ENCODE results near the gene RASGEF1B. TPM values are rescaled to one million over a fixed set of nuclear protein-coding genes. Genes with fewer than 3 reads are reported as not detected.

RASGEF1B gene
- total and polyA plus RNA-seq, 2 of the 4 experiments (the other 2 are of a cell fraction): 0.09 to 0.36 TPM

- Histone ChIP-seq H3K27ac (ENCODE audit: insufficient read depth, low read length) (no peak overlapping the region), H2BK120ac (ENCODE audit: low read depth, low read length) (no peak overlapping the region), H3K18ac (ENCODE audit: low read depth, low read length) (no peak overlapping the region), H3K9me1 (ENCODE audit: insufficient read depth, low read length) (no peaks in the 10 kb centered on the region), H3K23ac (ENCODE audit: low read depth, low read length) (no peak overlapping the region), H4K91ac (ENCODE audit: insufficient read depth, low read depth, low read length) (no peak overlapping the region), H3K27me3 (ENCODE audit: control insufficient read depth, insufficient read depth, low read length) (no peaks in the 10 kb centered on the region; the same call in none of the 2 replicates), H3K4me2 (ENCODE audit: low read depth, low read length) (no peak overlapping the region), H3K79me1 (ENCODE audit: low read depth in 1 of 2, low read length in 2 of 2) (no peaks in the 10 kb centered on the region), H3K36me3 (ENCODE audit: control insufficient read depth, insufficient read depth, low read length) (no peaks in the 10 kb centered on the region), H3K4me3 (ENCODE audit: insufficient read depth, low read depth, low read length) (no peak overlapping the region), H2BK20ac (ENCODE audit: low read depth, low read length) (no peak overlapping the region), H4K8ac (ENCODE audit: low read depth in 2 of 2, low read length in 2 of 2) (no peak overlapping the region), H2BK15ac (ENCODE audit: low read depth, low read length) (no peak overlapping the region), H3K4me1 (ENCODE audit: control insufficient read depth, insufficient read depth, low read length) (no peaks in the 10 kb centered on the region), H4K5ac (ENCODE audit: low read depth, low read length) (no peak overlapping the region), H2AK9ac (replicated peaks; ENCODE audit: low read depth, low read length, poor library complexity) (no peak overlapping the region), H3K4ac (ENCODE audit: low read depth, low read length) (no peak overlapping the region), H3K9me3 (ENCODE audit: control insufficient read depth, insufficient read depth, low read length) (no peaks in the 10 kb centered on the region), H2AFZ (replicated peaks; ENCODE audit: low read length, poor library complexity) (no peak overlapping the region), H3K14ac (replicated peaks; ENCODE audit: low read depth, low read length) (no peak overlapping the region), H3K56ac (ENCODE audit: extremely low read depth, insufficient read depth, low read length) (no peak overlapping the region), H4K20me1 (ENCODE audit: insufficient read depth, low read length) (no peaks in the 10 kb centered on the region), H2BK5ac (ENCODE audit: low read depth, low read length, poor library complexity, severe bottlenecking) (no peak overlapping the region), H3K9ac (ENCODE audit: low read depth, low read length) (no peak overlapping the region), H2AK5ac (ENCODE audit: low read depth, low read length) (no peak overlapping the region)
- ATAC-seq (ENCODE audit: low read depth) (no peak), DNase-seq (no peak)
- no TSS peak for BruUV-seq (replicated peaks)
- POLR2A ChIA-PET (ENCODE audit: unreplicated experiment): no interaction called here
- CTCF ChIA-PET: no interaction called here
- in situ Hi-C loops (cut with MboI; ENCODE audit: low sequenced_read_pairs) (loop anchor here (10.0 kb wide), 2 partner anchors 437 to 797 kb away; no protein-coding TSS in a partner anchor), dilution Hi-C loops (cut with HindIII; ENCODE audit: low sequenced_read_pairs, unreplicated experiment) (loop anchor here (25.0 kb wide), 1 partner anchor 430 kb away; no protein-coding TSS in a partner anchor), intact Hi-C loops (cut with micrococcal nuclease) (loop anchor here (2.0 to 5.0 kb wide), 2 partner anchors 281 to 955 kb away; no protein-coding TSS in a partner anchor)
- no CpG with 5 or more reads among the region's 4 CpGs for WGBS, 2 experiments (ENCODE audit: extremely low coverage in 2 of 2, insufficient read length in 1 of 2)
- TF ChIP-seq CHD1 (IDR thresholded peaks at IDR 0.05; ENCODE audit: low read depth, low read length) (no peak), USF2 (IDR thresholded peaks at IDR 0.05; ENCODE audit: low read depth, low read length) (no peak), MAZ (IDR thresholded peaks at IDR 0.05; ENCODE audit: borderline replicate concordance, low read depth, low read length) (no peak), SMC3 (IDR thresholded peaks at IDR 0.05; ENCODE audit: low read depth, low read length) (no peak), RCOR1 (IDR thresholded peaks at IDR 0.05; ENCODE audit: insufficient replicate concordance, low read length) (no peak), POLR2A (IDR thresholded peaks at IDR 0.05; ENCODE audit: low read depth, low read length) (no peak), CEBPB (IDR thresholded peaks at IDR 0.05; ENCODE audit: low read depth, low read length) (no peak), ELK1 (IDR thresholded peaks at IDR 0.05; ENCODE audit: borderline replicate concordance, low read depth, low read length) (no peak), BHLHE40 (IDR thresholded peaks at IDR 0.05; ENCODE audit: low read depth, low read length) (no peak), MXI1 (IDR thresholded peaks at IDR 0.05; ENCODE audit: borderline replicate concordance, low read depth, low read length) (no peak), RFX5 (IDR thresholded peaks at IDR 0.05; ENCODE audit: low read depth, low read length) (no peak), RAD21 (IDR thresholded peaks at IDR 0.05; ENCODE audit: low read length) (no peak), CTCF (conservative IDR thresholded peaks at IDR 0.05; ENCODE audit: low read depth, low read length) (no peak), MAFK (IDR thresholded peaks at IDR 0.05; ENCODE audit: low read depth, low read length) (no peak), NFE2L2 (IDR thresholded peaks at IDR 0.05; ENCODE audit: low read depth, low read length) (no peak)
These were observed 64.0 kb downstream of the RASGEF1B start for GRCh38 chr4:81407726-81408125.

Measured in IMR-90 (cell line).